Keratinocyte (primary cell): ENCODE results near the gene POU6F2. TPM values are rescaled to one million over a fixed set of nuclear protein-coding genes. Genes with fewer than 3 reads are reported as not detected.

Experiments
- DNase-seq: peaks from one replicate; pipeline ENCODE4 v3.0.0-alpha.2; 2011; ENCODE audit warnings: low read depth, missing footprints, low spot score
- FAIRE-seq: peaks from 2 replicates; lab custom pipeline; 2011; peaks lifted over from hg19 to GRCh38; lab: Jason Lieb, UNC
- H2AFZ ChIP-seq: 2 replicates; pipeline ENCODE4 v1.6.0; 2012; ENCODE audit warnings: low read length, control low read depth, inconsistent platforms; ENCODE audit not compliant: control insufficient read depth
- H3K27ac ChIP-seq: 2 replicates; pipeline ENCODE4 v1.5.1; 2011; ENCODE audit warnings: low read length; ENCODE audit not compliant: control insufficient read depth, insufficient read depth
- H3K27me3 ChIP-seq: 3 replicates; pipeline ENCODE4 v1.6.0; 2011; ENCODE audit warnings: low read length; ENCODE audit not compliant: control insufficient read depth, insufficient read depth; ENCODE audit errors: extremely low read depth
- H3K36me3 ChIP-seq, 2 experiments: 2 replicates in 1 of 2; 3 replicates in 1 of 2; pipeline ENCODE4 v1.5.1; 2011; ENCODE audit warnings: low read length in 2 of 2, mild to moderate bottlenecking in 1 of 2; ENCODE audit not compliant: control insufficient read depth in 2 of 2, insufficient read depth in 2 of 2; ENCODE audit errors: extremely low read depth in 1 of 2
- H3K4me1 ChIP-seq: 3 replicates; pipeline ENCODE4 v1.5.1; 2011; ENCODE audit warnings: low read length; ENCODE audit not compliant: control insufficient read depth, insufficient read depth; ENCODE audit errors: extremely low read depth
- H3K4me2 ChIP-seq: 3 replicates; pipeline ENCODE4 v1.6.0; 2011; ENCODE audit warnings: low read depth, low read length; ENCODE audit not compliant: control insufficient read depth, insufficient read depth; ENCODE audit errors: extremely low read depth
- H3K4me3 ChIP-seq, 3 experiments: fragments of 200-600 bp in 1 of 3; sonication (generic) in 1 of 3; 2 replicates in 2 of 3; 3 replicates in 1 of 3; pipeline ENCODE4 v1.5.1; 2011 to 2016; ENCODE audit warnings: low read length in 3 of 3, mild to moderate bottlenecking in 3 of 3, control low read depth in 2 of 3, inconsistent platforms in 1 of 3, low read depth in 1 of 3, mixed read lengths in 1 of 3, mixed run types in 1 of 3, moderate library complexity in 1 of 3; ENCODE audit not compliant: control insufficient read depth in 2 of 3, insufficient read depth in 2 of 3; ENCODE audit errors: extremely low read depth in 1 of 3
- H3K79me2 ChIP-seq: 2 replicates; pipeline ENCODE4 v1.6.0; 2012; ENCODE audit warnings: low read length; ENCODE audit not compliant: control insufficient read depth, insufficient read depth
- H3K9ac ChIP-seq: 3 replicates; pipeline ENCODE4 v1.6.0; 2011; ENCODE audit warnings: low read length; ENCODE audit not compliant: control insufficient read depth, insufficient read depth; ENCODE audit errors: extremely low read depth
- H3K9me1 ChIP-seq: 3 replicates; pipeline ENCODE4 v1.6.0; 2011; ENCODE audit warnings: low read length; ENCODE audit not compliant: control insufficient read depth, insufficient read depth; ENCODE audit errors: extremely low read depth
- H3K9me3 ChIP-seq: 2 replicates; pipeline ENCODE4 v1.5.1; 2012; ENCODE audit warnings: low read depth, low read length; ENCODE audit not compliant: control insufficient read depth
- H4K20me1 ChIP-seq: 3 replicates; pipeline ENCODE4 v1.6.0; 2011; ENCODE audit warnings: low read length; ENCODE audit not compliant: control insufficient read depth, insufficient read depth; ENCODE audit errors: extremely low read depth
- EZH2 ChIP-seq: IDR thresholded peaks from one replicate; pipeline ENCODE4 v1.6.1; 2012; ENCODE audit warnings: inconsistent platforms, mild to moderate bottlenecking, low read length, moderate library complexity
- dilution Hi-C: fragments of 300-500 bp; cut with MboI; formaldehyde crosslinking; loops from one replicate; pipeline ENCODE4 v1.7.0; 2020; ENCODE audit warnings: low sequenced_read_pairs; ENCODE audit not compliant: extremely low pct_ligation_motif_present
- polyA plus RNA-seq, 5 experiments: library from polyadenylated mRNA; depleted of rRNA in 3 of 5; stranded (reverse) in 3 of 5; stranded (forward) in 1 of 5; unstranded in 1 of 5; fragments of >200 nt; gene quantifications; 1 replicate in 1 of 5; 2 replicates in 3 of 5; 3 replicates in 1 of 5; pipeline versions ENCODE4 v1.2.1 to v1.2.3, GENCODE V29; 2011 to 2012; ENCODE audit warnings: missing spikeins in 2 of 5, low read depth in 1 of 5, low replicate concordance in 1 of 5
- TF ChIP-seq, protein P1 (sequence below), 3 experiments: IDR thresholded peaks in 1 of 3; conservative IDR thresholded peaks in 1 of 3; optimal IDR thresholded peaks in 1 of 3; 2 replicates in 2 of 3; 3 replicates in 1 of 3; pipeline versions ENCODE3 to v1.5.1; 2011; ENCODE audit warnings: low read length in 3 of 3, mild to moderate bottlenecking in 3 of 3, moderate library complexity in 2 of 3, control low read depth in 1 of 3, inconsistent platforms in 1 of 3; ENCODE audit not compliant: insufficient read depth in 2 of 3; ENCODE audit errors: extremely low read depth in 1 of 3

The POU6F2 gene
- polyA plus RNA-seq, 1 donor (not counting 4 experiments of a cell fraction or from before 2014, with no cell fraction given): not detected

DNA sequence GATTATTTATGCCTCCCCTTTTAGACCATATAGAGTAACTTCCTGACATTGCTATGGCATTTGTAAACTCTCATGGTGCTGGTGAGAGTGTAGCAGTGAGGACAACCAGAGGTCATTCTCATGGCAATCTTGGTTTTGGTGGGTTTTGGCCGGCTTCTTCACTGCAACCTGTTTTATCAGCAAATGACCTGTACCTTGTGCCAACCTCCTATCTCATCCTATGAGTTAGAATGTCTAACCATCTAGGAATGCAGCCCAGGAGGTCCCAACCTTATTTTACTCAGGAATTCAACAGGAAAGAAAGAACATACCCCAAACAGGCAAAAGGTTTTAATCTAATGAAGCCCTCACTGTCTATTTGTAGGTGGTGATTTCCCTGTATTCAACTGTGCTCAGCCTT, 383.1 kb downstream of the POU6F2 start:
- no peaks in the 10 kb centered on the region for H4K20me1 ChIP-seq
- no peak overlapping the region for H3K9ac ChIP-seq
- H3K4me2 ChIP-seq: no peak overlapping the region
- TF ChIP-seq, protein P1, sequence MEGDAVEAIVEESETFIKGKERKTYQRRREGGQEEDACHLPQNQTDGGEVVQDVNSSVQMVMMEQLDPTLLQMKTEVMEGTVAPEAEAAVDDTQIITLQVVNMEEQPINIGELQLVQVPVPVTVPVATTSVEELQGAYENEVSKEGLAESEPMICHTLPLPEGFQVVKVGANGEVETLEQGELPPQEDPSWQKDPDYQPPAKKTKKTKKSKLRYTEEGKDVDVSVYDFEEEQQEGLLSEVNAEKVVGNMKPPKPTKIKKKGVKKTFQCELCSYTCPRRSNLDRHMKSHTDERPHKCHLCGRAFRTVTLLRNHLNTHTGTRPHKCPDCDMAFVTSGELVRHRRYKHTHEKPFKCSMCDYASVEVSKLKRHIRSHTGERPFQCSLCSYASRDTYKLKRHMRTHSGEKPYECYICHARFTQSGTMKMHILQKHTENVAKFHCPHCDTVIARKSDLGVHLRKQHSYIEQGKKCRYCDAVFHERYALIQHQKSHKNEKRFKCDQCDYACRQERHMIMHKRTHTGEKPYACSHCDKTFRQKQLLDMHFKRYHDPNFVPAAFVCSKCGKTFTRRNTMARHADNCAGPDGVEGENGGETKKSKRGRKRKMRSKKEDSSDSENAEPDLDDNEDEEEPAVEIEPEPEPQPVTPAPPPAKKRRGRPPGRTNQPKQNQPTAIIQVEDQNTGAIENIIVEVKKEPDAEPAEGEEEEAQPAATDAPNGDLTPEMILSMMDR (optimal IDR thresholded peaks at IDR 0.05 in 1 of 3, IDR thresholded peaks at IDR 0.05 in 1 of 3, conservative IDR thresholded peaks at IDR 0.05 in 1 of 3; ENCODE audit: extremely low read depth in 1 of 3, insufficient read depth in 2 of 3, low read length in 3 of 3): no peak
- TF ChIP-seq EZH2: no peak
- dilution Hi-C loops: no loop called here
- no peaks in the 10 kb centered on the region for H3K36me3 ChIP-seq
- DNase-seq (no peak), FAIRE-seq (no peak)
- H2AFZ ChIP-seq: no peak overlapping the region
- no peak overlapping the region for H3K4me3 ChIP-seq
- H3K9me3 ChIP-seq: no peaks in the 10 kb centered on the region
- no peaks in the 10 kb centered on the region for H3K79me2 ChIP-seq
- no peak overlapping the region for H3K27ac ChIP-seq
- H3K9me1 ChIP-seq: no peaks in the 10 kb centered on the region
- H3K4me1 ChIP-seq: no peaks in the 10 kb centered on the region
- no peaks in the 10 kb centered on the region for H3K27me3 ChIP-seq

DNA sequence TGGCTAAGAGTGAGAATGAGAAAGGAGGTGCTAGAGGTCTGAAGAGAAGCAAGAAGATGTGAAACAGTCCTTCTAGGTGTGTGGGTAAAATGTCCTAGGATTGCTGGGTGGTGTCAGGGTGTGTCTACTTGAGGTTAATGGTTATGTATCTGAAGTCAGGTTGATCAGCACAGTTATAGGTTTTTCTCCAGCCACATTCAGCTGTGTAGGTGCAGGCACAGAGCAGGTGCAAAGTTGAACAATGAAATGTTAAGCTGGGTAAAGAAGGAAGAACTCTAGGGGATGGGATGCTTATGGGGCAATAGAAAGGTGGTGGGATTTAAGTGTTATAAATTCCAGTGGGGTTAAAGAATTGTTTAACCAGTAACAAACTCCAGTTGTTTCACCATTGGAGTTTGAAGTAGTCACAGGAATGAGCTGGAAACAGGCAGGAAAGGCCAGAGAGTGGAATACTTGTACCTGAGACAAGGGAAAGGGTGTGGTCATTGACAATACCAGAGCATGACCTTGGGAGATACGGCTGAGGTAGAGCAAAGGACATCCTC, 388.1 kb downstream of the POU6F2 start:
- Histone ChIP-seq H3K27ac (no peak overlapping the region), H3K79me2 (no peaks in the 10 kb centered on the region), H3K9me3 (no peaks in the 10 kb centered on the region), H3K4me3 (no peak overlapping the region), H3K4me1 (no peaks in the 10 kb centered on the region), H3K36me3 (no peaks in the 10 kb centered on the region), H3K9me1 (no peaks in the 10 kb centered on the region), H3K9ac (no peak overlapping the region), H3K27me3 (no peaks in the 10 kb centered on the region), H4K20me1 (no peaks in the 10 kb centered on the region), H3K4me2 (no peak overlapping the region), H2AFZ (no peak overlapping the region)
- FAIRE-seq (no peak), DNase-seq (no peak)
- TF ChIP-seq, protein P1 (optimal IDR thresholded peaks at IDR 0.05 in 1 of 3, IDR thresholded peaks at IDR 0.05 in 1 of 3, conservative IDR thresholded peaks at IDR 0.05 in 1 of 3; ENCODE audit: extremely low read depth in 1 of 3, insufficient read depth in 2 of 3, low read length in 3 of 3): no peak
- no peak for TF ChIP-seq EZH2
- dilution Hi-C loops: no loop called here
